ENCODE measurements around the gene LRSAM1.
A peak's percentile ranks its signal among the peaks of the same experiment; 100 is the strongest.

The LRSAM1 gene

GRCh38 chr9:127543973-127544533, 92.7 kb downstream of the LRSAM1 start:
- peak overlapping the region; percentile 99 for H3K27ac ChIP-seq
- no peak for TF ChIP-seq CTCF (conservative IDR thresholded peaks at IDR 0.05)

- peak overlapping the region; percentile 99 for H3K27ac ChIP-seq
- no peak for TF ChIP-seq CTCF (conservative IDR thresholded peaks at IDR 0.05)
These were observed 94.2 kb downstream of the LRSAM1 start for GRCh38 chr9:127545196-127546124.

- TF ChIP-seq CTCF (conservative IDR thresholded peaks at IDR 0.05) = no peak
- peak overlapping the region; percentile 99 for H3K27ac ChIP-seq
These were observed 95.0 kb downstream of the LRSAM1 start for GRCh38 chr9:127546125-127546832.

GRCh38 chr9:127548352-127548881, 97.1 kb downstream of the LRSAM1 start:
- no peak for TF ChIP-seq CTCF (conservative IDR thresholded peaks at IDR 0.05)
- no peak overlapping the region for H3K27ac ChIP-seq

- no peak overlapping the region for H3K27ac ChIP-seq
- no peak for TF ChIP-seq CTCF (conservative IDR thresholded peaks at IDR 0.05)
These were observed 97.9 kb downstream of the LRSAM1 start for GRCh38 chr9:127549218-127549617.

- no peak for TF ChIP-seq CTCF (conservative IDR thresholded peaks at IDR 0.05)
- H3K27ac ChIP-seq = no peak overlapping the region
These were observed 98.4 kb downstream of the LRSAM1 start for GRCh38 chr9:127549751-127550150.

GRCh38 chr9:127550282-127550681, 99.0 kb downstream of the LRSAM1 start:
- peak overlapping the region; percentile 4; the same call in 1 of the 2 replicates for H3K27ac ChIP-seq
- no peak for TF ChIP-seq CTCF (conservative IDR thresholded peaks at IDR 0.05)
